GM12865 (cell line): Measurements from ENCODE around the gene METAP1D.
"Not testable (repeated sequence)": the region's sequence is repeated elsewhere in the genome, so short reads cannot be mapped to it uniquely, and the experiment has no call there.

ENCODE experiments used
- DNase-seq: peaks from one replicate; pipeline ENCODE4 v3.0.0; 2010; ENCODE audit warnings: low read depth
- H3K4me3 ChIP-seq: 2 replicates; pipeline ENCODE4 v1.5.1; 2011; ENCODE audit warnings: mild to moderate bottlenecking, low read depth, low read length, control low read depth
- CTCF ChIP-seq: IDR thresholded peaks from 2 replicates; pipeline ENCODE4 v1.5.1; 2011; ENCODE audit warnings: low read length, control low read depth, low read depth, inconsistent platforms; ENCODE audit not compliant: insufficient read depth; ENCODE audit errors: missing control alignments

Gene METAP1D

GRCh38 chr2:171991027-171991426 is 8.7 kb upstream of the METAP1D start:
- no peak for DNase-seq
- TF ChIP-seq CTCF: no peak

GRCh38 chr2:171995586-171995985 is 4.2 kb upstream of the METAP1D start:
- TF ChIP-seq CTCF: no peak
- no peak for DNase-seq
- no peak overlapping the region for H3K4me3 ChIP-seq

More at GRCh38 chr2:171991027-171991426, 8.7 kb upstream of the METAP1D start:
- H3K4me3 ChIP-seq: no peak overlapping the region

- no peak for DNase-seq
- no peak for TF ChIP-seq CTCF
- H3K4me3 ChIP-seq: no peak overlapping the region
These were observed 3.7 kb upstream of the METAP1D start for GRCh38 chr2:171996021-171996420.

GRCh38 chr2:171997031-171997430 is 2.7 kb upstream of the METAP1D start:
- DNase-seq, H3K4me3 ChIP-seq: not testable (repeated sequence)

GRCh38 chr2:171999161-171999560 is 592 bp upstream of the METAP1D start:
- H3K4me3 ChIP-seq: peak overlapping the region; percentile 99
- TF ChIP-seq CTCF: no peak
- no peak for DNase-seq

GRCh38 chr2:172000696-172001361 is 1.1 kb downstream of the METAP1D start:
- DNase-seq: no peak
- H3K4me3 ChIP-seq: peak overlapping the region; percentile 99

GRCh38 chr2:172007372-172007771 is 7.6 kb downstream of the METAP1D start:
- H3K4me3 ChIP-seq: no peak overlapping the region
- TF ChIP-seq CTCF: no peak
- no peak for DNase-seq

More at GRCh38 chr2:172000696-172001361, 1.1 kb downstream of the METAP1D start:
- TF ChIP-seq CTCF: no peak
